K562 (cell line): Measurements from ENCODE around the gene JADE2. TPM values are rescaled to one million over a fixed set of nuclear protein-coding genes. Genes with fewer than 3 reads are reported as not detected.

Experiments
- CCAR2 ChIP-seq: fragments of 200-400 bp; formaldehyde crosslinking; IDR thresholded peaks from 2 replicates; pipeline ENCODE4 v1.6.1; 2017; ENCODE audit warnings: mild to moderate bottlenecking, low read depth, low read length
- CHD1 ChIP-seq: fragments of 200-600 bp; sonication (generic); IDR thresholded peaks from one replicate; pipeline ENCODE4 v1.6.1; 2012; ENCODE audit warnings: mild to moderate bottlenecking, moderate library complexity, low read length, inconsistent platforms
- CHD7 ChIP-seq: fragments of 200-600 bp; sonication (generic); IDR thresholded peaks from one replicate; pipeline ENCODE4 v1.6.1; 2012; ENCODE audit warnings: mild to moderate bottlenecking, low read depth, low read length, inconsistent platforms
- E2F3 ChIP-seq: fragments of 250-450 bp; sonication (Bioruptor Pico); IDR thresholded peaks from 2 replicates; pipeline ENCODE4 v1.4.0; 2020; ENCODE audit warnings: mild to moderate bottlenecking
- ESRRA ChIP-seq: fragments of 450-650 bp; IDR thresholded peaks from 2 replicates; pipeline ENCODE4 v1.6.1; 2014; ENCODE audit warnings: low read depth, mild to moderate bottlenecking, moderate library complexity, borderline replicate concordance
- EZH2 ChIP-seq: IDR thresholded peaks from 2 replicates; pipeline ENCODE4 v1.6.1; 2012; ENCODE audit warnings: low read depth, mild to moderate bottlenecking, inconsistent platforms, low read length, borderline replicate concordance
- FOS ChIP-seq: IDR thresholded peaks from 3 replicates; pipeline ENCODE4 v1.6.1; 2011; ENCODE audit not compliant: insufficient read length; ENCODE audit errors: extremely low read depth
- HSF4 ChIP-seq: fragments of 250-450 bp; sonication (Bioruptor Pico); IDR thresholded peaks from 2 replicates; pipeline ENCODE4 v2.1.2; 2022; ENCODE audit warnings: mild to moderate bottlenecking, moderate library complexity, borderline replicate concordance
- MYC ChIP-seq, 2 experiments: fragments of 250-450 bp in 1 of 2; sonication (Bioruptor Pico) in 1 of 2; IDR thresholded peaks; 2 replicates each; pipeline versions ENCODE4 v1.5.1 to v1.6.1; 2012 to 2021; ENCODE audit warnings: low read depth in 2 of 2, borderline replicate concordance in 1 of 2, improper control_type of control experiment in 1 of 2, low read length in 1 of 2, mild to moderate bottlenecking in 1 of 2, moderate library complexity in 1 of 2
- POLR2A ChIP-seq: fragments of 450-650 bp; conservative IDR thresholded peaks from 2 replicates; pipeline ENCODE4 v1.6.1; 2016
- STAT6 ChIP-seq: sonication (generic); formaldehyde crosslinking; IDR thresholded peaks from 2 replicates; pipeline ENCODE4 v1.8.1; 2023; ENCODE audit warnings: mild to moderate bottlenecking, missing genetic modification reagents
- TAF9B ChIP-seq: fragments of 450-650 bp; IDR thresholded peaks from 2 replicates; pipeline ENCODE4 v1.6.1; 2018; ENCODE audit warnings: mild to moderate bottlenecking; ENCODE audit not compliant: partially characterized antibody
- THRAP3 ChIP-seq: fragments of 450-650 bp; IDR thresholded peaks from 2 replicates; pipeline ENCODE4 v1.6.1; 2016; ENCODE audit warnings: mild to moderate bottlenecking, inconsistent platforms, borderline replicate concordance
- ZNF124 ChIP-seq: sonication (generic); formaldehyde crosslinking; IDR thresholded peaks from 2 replicates; pipeline ENCODE4 v1.8.1; 2022; ENCODE audit warnings: missing genetic modification reagents
- polyA plus RNA-seq, 8 experiments: library from polyadenylated mRNA; depleted of rRNA in 4 of 8; stranded (reverse) in 5 of 8; unstranded in 3 of 8; fragments of >200 nt; fragmentation: Nextera tagmentation in 2 of 8; fragmentation: Illumina TruSeq in 1 of 8; extraction: Ambion mirVana in 2 of 8; extraction: Trizol in 1 of 8; gene quantifications; 2 replicates each; pipeline versions ENCODE4 v1.2.1 to v1.2.3, GENCODE V29; 2011 to 2014; ENCODE audit warnings: inconsistent platforms in 1 of 8, missing spikeins in 1 of 8
- total RNA-seq, 7 experiments: library from RNA; depleted of rRNA in 6 of 7; stranded (reverse); fragments of >200 nt in 6 of 7; fragmentation: Illumina TruSeq in 2 of 7; extraction: Trizol in 2 of 7; gene quantifications; 2 replicates each; pipeline versions ENCODE4 v1.2.1 to v1.2.3, GENCODE V29; 2011 to 2021; ENCODE audit warnings: low replicate concordance in 1 of 7

Gene JADE2
- total and polyA plus RNA-seq, 9 of the 15 experiments (the other 6 are each of a cell fraction or from before 2014, with no cell fraction given) = 0.50 to 23.3 (median 9.1) TPM

GRCh38 chr5:134524272-134524825 lies 1.1 kb upstream of the JADE2 start (continued):
- TF ChIP-seq STAT6 (no peak), THRAP3 (no peak), E2F3 (no peak), CHD1 (no peak), ZNF124 (CRISPR knock-in tag) (no peak), EZH2 (no peak), TAF9B (no peak), MYC (IDR thresholded peaks at IDR 0.05; ENCODE audit: low read depth, low read length) (peak; percentile 64), MYC (CRISPR knock-in tag; IDR thresholded peaks at IDR 0.05; ENCODE audit: borderline replicate concordance, low read depth) (no peak), CCAR2 (no peak), FOS (no peak), POLR2A (peak; percentile 70), ESRRA (peak; percentile 54), CHD7 (no peak), HSF4 (CRISPR knock-in tag) (no peak)
